ENCODE results near the gene P2RX1.

The P2RX1 gene

DNA sequence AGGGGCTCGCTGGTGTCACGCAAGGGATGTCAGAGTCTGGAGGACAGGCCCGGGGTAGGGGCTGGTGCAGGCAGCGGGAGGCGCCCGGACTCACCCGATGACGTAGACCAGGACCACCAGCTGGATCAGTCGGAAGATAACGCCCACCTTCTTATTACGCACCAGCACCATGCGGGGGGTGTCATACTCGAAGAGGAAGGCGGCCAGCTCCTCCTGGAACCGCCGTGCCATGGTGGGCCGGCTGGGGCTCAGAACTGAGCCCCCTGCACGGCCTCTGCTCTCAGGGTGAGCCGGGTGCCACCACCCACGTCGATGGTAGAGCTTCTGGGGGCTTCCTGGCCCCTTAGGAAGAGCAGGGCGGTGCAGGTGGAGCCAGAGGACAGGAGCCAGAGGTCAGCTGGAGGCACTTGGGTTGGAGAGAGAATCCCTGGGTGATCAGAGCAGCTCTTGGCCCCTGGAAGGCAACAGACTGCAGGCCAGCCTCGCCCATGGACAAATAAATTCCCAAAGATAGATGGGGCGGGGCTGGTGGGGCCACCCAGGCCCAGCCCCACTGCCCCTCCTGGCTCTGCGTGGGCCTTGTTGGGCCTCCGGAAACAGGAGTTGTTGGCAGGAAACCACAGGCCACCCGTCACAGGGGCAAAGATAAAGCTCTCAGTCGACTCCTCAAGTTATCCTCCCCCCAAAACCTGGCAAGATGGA, at the start of gene P2RX1:
P2RX1 (minus strand) TSS at position 471 of the 702 bp plus-strand sequence; CDS start at position 231, 240 bp downstream.
- no peak for DNase-seq

DNA sequence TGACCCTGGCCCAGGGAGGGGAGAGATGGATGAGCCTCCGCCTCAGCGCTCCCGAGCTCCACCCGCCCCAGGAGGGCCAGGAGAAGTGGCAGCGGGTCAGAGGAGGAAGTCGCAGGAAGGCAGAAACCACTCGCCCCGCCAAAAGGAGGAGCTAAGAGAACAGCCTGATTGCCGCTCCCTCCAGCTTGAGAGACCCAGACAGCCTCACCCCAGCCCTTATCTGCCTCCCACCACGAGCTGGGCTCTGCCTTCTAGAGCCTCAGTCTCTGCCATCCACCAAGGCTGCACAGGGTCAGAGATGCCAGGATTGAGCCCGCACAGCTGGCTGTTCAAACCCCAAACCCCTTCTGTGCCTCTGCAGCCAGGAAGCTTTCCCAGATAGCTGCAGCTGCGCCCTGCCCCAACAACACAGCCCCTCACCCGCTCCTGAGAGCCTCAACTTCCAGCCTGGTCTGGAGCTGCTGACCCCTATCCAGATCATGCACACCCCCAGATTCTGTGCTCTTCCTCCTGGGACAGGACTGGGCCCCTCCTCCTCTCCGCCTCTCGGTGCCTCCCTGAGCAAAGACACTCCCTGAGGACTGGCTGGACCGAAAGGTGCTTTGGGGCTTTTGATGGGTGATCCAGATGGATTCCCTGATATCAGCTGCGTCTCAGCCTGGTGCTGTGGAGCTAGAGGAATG, 49.0 kb upstream of the P2RX1 start:
- peak; percentile 73 for DNase-seq

DNA sequence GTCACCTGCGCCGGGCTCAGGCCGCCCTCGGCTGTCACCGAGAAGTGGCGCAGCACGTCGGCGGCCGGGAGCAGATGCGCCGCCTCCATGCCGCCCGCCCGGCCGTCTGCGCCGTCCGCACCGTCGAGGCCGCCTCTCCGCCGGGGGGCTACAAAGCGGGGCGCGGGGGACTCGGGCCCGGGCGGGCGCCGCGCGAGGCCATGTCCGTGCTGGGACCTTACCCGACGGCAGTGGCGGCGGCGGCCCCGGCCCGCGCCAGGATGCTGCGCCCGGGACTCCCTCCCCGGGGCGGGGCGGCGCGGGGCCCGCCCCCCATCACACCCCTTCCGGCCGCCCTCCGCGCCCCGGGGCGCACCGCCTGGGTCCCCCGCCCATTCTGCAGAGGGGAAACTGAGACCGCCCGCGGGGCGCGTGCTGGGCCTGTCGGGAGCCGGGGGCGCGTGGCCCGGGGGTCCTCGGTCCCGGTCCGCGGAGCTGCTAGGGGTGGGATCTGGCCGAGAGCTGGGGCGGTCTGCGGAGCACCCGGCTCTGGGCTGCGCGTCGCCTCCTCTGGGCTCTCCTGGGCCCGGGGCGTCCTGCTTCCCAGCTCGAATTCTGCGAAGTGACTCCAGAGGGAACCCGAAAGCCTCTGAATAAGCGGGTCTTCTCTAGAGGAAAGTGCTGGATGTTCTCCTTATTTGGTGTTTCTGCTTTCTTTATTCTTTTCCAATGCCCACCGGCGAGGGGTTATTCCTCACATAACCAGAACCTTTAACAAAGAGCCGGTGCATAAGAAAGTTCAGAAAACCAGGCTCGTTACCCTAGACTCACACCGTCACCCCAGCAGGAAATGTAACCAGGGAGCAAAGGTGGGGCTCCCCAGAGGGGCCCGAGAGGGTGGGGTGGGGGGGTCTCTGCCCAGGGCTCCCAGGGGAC, 48.2 kb upstream of the P2RX1 start, which contains the start of gene ATP2A3:
ATP2A3 (minus strand) TSS at position 235 of the 915 bp plus-strand sequence; CDS start at position 89, 146 bp downstream.
- DNase-seq, result peak; percentile 50

DNA sequence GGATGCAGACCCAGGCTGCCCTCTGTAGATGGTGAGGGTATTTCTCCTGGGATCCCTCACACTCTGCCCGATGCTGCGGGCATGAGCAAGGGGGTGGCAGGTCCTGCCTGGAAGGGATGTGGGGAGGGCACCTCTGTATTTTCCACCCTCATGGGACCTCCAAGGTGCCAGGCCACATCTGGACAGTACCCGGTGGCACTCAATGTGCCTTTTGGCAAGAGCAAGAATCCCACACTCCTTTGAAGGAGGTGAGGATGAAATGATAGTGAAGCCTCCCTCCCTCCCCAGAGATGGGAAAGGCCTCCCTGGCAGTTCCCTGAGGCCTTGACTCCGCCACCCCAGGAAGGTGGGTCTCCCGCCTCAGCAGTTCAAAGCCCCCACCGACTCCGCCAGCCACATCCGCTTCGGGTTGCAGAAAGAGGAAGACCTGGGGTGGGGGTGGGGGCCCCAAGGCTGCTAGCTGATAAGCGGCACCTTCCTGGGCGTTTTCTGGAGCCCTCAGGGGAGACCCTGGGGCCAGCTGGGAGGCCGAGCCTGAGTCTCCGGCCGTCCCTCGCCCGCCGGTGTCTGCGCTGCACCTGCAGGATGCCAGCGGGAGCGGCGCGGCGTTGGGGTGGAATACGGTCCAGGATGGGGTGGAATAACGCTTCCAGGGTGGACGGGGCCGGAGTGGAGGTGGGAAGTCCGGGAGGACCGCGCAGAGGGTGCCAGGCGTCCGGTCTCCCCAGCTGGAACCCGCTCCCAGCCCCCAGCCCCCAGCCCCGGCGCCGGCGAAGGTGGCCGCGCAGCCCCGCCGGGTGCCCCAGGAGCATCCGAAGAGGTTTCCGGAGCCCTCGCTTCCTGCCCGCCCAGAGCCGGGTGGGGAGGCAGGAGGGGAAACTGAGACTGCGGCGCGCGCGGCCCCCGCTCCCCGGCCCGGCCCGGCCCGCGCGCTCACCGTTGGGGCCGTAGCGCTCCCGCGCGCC, 47.3 kb upstream of the P2RX1 start:
- no peak for DNase-seq

DNA sequence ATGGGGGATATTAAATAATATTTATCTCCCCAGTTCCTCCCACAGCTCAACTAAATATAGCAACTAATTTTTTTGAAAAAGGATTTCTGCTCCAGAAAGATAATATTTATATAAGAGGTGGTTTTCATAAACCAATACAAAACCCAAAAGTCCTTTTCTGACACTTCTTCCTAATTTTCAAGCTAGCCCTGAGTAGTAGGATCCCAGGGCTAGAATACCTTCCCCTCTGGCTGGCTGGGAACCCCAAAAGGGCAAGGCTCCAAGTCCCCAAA, 46.6 kb upstream of the P2RX1 start:
- DNase-seq, result no peak

DNA sequence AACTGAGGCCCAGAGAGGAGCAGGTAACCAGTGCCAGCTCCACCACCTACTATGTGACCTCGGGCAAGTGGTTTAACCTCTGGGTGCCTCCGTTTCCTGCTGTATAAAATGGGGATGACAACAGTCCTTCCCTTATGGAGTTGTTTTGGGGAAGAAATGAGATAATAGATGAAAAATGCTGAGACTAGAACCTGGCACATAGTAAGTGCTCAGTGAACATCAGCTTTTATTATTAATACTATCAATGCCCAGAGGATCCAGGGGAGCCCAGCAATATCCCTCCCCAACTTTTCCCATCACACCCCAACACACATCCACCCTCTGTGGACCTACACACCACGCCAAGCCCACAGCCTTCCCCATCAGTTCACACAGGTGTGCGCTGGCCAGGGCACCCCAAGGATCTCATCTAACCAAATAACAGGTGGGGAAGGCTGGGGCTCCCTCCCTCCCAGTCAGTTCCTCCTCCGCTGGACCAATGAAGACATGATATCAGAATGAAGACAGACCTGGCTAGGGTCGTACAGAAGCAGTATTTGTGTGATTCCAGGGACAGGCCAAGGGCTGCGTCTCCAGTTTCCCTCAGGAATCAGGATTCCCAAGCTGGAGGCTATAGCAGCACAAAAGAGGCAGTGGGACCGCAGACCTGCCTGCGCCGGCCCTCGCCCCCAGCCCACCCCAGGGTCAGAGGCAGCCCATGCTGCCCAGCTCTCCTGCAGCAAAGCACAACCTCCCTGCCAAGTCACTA, 46.1 kb upstream of the P2RX1 start:
- DNase-seq, result no peak

DNA sequence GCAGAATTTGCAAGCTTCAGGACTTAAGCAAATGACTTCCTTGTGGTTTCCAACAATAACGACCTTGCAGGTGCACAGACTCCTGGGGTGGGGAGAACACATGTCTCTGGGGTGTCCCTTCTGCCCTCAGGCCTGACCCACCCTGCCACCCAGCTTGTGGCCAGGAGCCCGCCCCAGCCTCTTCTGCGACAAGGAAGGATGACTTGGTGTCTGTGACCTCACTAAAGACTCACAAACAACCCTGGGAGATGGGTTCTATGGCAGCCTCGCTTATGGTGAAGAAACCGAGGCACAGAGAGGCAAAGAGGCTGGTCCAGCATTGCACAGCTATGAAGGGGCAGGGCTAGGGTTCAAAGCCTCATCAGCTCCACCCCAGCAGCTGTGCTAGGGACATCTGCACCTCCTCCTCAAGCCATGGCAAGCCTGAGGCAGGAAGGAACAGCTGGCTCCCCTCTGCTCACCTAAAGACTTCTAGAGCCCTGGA, 45.3 kb upstream of the P2RX1 start:
- no peak for DNase-seq

DNA sequence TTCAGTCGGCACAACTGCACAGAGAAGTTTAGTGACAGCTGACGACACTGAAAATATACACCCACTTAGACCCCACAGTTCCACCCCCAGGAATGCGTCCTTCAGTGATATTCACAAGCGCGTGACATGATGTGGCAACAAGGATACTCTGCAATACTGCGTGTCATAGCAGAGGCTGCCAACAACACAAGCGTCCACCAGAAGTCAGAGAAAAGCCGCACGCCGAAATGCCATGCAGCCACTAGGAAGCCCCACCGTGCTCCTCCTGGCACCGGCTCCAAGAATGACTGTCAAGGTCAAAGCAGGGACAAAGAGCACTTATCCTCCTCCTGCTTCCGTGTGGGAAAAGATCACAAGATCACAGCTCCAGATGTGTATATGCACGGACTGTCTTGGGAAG, 44.5 kb upstream of the P2RX1 start:
- DNase-seq, result no peak

DNA sequence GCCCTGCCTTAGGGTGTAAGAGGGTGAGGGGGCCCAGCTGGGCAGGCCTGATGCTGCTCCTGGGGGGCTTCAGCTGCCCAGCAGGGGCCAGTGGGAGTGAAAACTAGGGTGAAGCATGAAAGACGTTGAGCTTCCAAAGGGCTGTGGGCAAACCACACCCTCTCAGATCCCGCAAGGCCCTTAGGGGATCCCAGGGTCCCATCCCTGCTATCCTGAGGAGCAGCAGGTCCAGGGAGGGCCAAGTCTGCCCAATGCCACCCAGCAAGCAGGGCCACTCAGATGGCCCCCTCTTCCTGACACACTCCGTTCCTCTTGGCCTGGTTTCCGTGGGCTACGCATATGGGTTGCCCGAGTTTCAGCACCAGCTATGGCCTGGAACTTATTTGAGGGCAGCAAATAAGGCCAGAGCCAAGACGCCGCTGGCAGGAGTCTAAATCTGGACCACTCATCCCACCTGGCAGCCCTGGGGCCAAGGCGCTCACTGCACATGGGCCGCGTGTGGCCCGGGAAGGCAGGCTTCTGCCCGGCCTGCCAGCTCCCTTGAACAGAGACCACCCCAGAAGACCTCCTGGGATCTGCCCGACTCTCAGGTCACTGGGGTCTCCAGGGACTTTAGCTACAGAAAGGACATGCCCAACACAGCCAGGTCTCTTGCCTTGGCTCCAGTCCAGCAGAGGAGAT, 43.8 kb upstream of the P2RX1 start:
- no peak for DNase-seq

DNA sequence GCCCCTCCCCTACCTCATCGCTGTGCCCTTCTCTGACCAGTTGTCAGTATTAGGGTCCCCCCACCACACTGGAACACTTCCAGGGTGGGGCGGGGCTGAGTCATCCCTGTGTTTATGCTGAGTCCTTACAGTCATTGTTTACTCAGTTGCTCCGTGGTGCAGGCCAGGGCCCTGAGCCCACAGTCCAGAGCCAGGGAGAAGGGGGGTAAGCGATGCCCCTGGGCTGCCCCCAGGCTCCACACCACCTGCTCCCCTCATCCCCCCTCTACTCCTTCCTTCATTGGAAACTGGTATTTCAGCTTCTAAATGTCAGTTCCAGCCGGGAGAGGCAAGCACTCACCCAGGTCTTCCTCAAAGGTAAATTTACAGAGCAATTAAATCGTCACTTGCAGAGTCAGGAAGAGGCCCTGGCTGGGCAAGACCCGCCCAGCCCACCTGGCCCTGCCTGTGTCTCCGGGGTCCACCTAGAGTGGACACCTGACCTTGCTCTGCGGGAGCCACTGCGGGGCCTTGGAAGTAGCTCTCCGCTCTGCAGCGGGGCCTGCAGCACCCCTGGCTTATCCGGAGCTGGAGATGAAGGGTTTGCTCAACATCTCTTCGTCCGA, 43.1 kb upstream of the P2RX1 start:
- DNase-seq, result peak; percentile 87

DNA sequence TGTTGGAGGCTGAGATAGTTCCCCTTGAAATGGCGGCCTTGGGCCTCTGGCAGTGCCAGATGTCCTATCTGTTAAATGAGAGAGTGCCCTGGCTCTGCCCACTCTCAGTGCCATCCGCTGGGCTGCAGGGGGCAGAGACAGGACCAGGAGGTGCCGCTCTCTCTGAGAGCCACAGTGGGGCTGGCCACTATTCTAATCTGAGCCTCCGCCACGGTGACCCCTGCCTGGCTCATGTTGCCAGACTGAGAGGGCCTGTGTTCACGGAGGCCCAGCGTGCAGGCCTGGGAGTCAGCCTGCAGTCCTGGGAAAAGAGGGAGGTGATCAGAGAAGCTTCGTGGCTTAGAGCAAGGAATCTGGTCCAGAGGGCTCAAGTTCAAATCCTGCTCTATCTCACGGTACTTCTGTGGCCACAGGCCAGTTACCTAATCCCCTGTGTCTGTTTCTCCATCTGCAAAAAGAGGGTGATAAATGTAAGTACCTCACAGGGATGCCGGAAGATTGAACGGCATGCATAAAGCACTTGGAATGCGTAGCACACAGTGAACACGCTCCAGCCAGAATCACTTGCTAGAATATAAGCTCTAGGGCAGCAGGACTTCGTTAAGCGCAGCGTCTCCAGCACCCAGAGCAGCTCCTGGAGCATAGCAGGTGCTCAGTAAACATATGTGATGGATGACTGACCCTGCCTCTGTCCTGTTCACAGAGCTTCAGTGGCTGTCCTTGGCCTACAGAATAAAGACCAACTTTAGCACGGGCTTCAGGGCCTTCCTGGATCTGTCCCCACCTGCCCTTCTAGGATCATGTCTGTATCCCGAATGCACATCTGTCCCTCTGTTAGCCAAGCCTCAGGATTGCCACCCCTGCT, 41.7 kb upstream of the P2RX1 start:
- DNase-seq, result no peak

DNA sequence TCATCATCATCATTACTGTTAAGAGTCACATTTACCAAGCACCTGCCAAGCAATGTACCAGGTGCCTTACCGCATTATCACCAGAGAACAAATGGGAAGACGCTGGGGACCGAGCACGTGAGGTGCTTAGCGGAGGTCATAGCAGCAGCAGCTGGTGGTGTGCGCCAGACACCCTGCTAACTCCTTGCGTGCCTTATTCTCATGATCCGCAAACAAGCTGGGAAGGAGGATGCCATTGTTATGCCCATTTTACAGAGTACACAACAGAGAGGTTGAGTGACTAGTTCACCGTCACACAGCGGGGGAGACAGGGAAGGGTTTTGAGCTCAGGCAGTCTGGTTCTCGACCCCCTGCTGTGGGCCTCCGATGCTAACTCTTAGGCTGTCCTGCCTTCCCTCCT, 40.7 kb upstream of the P2RX1 start:
- DNase-seq, result no peak

DNA sequence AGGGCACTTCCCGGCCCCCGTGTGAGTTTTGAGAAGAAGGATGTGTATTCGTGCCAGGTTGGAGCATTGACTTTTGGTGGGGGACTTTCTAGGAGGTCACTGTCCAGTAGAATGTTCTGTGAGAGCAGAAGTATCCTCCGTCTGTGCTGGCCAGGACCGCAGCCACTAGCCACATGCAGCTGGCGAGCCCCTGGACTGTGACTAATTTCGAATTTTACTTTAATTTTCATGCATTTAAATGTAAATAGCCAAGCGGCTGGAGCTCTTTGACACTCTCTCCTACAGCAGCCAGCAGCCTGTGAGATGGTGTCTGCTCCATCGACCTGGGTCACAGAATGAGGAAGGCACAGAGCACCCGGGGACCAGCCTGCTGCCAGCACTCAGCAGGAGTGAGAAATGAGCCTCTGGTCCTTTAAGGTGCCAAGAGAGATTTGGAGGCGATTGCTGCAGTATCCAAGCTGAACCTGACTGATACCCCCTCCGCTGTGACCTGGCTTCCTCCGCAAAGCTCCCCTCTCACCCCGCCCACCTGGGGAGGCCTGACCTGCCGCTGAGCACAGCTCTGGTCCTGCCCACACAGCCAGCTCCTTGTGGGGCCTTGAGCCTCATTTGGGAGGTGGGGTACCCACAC, 40.2 kb upstream of the P2RX1 start:
- no peak for DNase-seq

DNA sequence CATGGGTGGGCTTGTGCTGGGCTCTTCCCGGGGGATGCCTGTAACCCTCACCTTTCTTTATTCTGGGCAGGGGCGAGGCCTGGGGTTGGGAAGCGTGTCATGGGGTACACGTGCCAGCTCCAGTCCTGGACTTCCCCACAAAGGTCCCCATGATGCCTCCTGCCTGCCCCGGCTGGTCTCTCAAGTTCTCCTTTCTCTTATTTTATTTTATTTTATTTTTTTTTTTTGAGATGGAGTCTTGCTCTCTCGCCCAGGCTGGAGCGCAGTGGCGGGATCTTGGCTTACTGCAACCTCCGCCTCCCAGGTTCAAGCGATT, 39.4 kb upstream of the P2RX1 start:
- no peak for DNase-seq

DNA sequence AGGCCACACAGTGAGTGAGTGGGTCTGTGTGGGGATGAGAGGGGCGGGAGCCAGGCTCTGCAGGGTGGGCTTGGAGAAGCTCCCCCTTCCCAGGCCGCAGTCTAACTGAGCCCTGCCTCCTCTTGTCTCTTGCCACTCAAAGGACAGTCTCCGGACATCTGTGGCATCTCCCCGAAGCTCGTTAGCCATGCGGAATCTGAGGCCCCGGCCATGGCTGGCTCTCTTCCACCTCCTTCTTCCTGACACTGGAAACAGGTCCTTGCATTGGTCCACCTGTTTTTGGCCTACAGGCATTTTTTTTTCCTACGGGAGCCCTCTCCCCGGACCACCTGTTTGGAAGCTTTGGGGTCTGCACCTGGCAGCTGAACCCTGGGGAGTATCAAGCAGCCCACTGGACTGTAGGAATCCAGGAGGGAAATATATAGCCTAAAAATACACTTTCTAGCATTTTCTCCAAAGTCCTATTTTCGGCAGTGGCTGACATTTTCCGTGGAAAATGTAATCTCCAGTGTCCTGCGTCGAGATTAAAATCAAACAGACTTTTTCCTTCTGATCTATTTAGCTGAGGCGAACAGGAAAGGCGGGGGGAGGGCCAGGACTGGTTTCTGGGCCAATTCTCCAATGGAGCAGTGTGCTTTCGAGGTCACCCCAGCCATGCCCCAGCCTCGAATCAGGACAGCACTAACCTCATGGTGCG, 38.9 kb upstream of the P2RX1 start:
- DNase-seq, result no peak

DNA sequence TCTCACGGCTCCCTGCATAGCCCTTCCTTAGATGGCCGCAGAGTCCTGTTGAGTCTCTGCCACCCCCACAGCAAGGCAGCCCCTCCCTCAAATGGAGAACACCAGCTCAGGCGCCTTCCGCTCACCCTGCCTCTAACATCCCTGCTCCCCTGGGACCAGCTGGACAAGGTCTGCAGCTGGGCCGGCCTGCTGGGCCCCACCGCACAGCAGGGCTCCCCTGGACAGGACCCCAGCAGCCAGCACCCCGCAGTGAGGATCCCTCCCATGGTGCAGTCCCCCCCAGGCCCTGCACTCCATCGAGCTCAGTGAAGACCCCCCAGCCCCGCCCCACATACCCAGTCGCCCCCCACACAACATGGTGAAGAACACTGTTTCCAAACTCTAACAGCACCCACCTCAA, 37.8 kb upstream of the P2RX1 start:
- DNase-seq, result no peak

DNA sequence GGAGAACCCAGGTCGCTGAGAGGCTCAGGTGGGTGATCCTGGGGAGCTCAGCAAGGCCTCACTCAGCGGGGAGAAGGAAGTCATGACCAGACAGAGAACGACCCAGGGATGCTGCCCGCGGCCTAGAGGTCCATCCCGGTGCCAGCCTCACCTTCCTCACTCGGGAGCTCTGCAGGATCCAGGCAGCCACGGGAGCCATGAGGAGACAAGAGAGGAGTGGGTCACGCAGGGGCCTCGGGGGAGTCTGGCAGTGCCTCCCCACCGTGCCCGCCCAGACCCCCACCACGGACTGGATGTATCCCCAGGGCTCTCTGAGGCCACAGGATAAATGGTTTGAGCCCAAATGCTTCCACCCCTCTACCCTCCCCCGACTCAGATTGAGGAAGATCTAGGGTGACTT, 37.3 kb upstream of the P2RX1 start:
- no peak for DNase-seq

DNA sequence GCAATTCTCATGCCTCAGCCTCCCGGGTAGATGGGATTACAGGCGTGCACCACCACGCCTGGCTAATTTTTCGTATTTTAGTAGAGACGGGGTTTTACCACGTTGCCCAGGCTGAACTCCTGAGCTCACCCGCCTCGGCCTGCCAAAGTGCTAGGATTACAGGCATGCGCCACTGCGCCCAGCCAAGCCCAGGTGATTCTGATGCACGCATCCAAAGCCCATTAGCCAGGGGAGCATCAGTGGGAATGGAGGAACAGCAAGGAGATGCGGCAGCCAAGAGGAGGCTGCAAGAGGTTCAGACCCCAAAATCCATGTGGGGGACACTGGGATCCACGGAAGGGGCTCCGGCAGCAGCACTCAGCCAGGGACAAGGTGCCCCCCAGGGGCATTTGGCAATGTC, 35.9 kb upstream of the P2RX1 start:
- no peak for DNase-seq

DNA sequence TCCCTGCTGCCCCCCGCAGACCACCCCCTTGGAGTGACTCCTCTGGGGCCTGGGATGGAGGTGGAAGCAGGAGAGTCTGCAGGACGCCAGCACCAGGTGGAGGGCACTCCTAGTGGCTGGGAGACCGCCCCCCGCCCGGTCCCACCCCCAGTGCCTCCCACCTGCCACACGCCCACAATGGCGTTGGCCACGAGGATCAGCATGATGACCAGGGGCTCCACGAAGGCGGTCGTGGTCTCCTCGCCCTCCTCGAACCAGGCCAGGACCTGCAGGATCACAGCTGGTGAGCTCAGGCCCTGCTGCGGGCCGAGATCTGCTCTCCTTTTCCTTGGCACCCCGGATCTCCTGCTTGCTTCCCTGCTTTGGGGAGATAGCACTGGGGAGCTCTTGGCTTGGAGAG, 35.2 kb upstream of the P2RX1 start:
- DNase-seq, result no peak
